Hepatocyte (in vitro differentiated cells): ENCODE measurements around the gene PHACTR2.

Experiments used
- EZH2phosphoT487 ChIP-seq: fragments of 200-600 bp; sonication (generic); IDR thresholded peaks from one replicate; pipeline ENCODE4 v1.6.1; 2018; ENCODE audit warnings: antibody characterized with exemption, mild to moderate bottlenecking, low read depth, moderate library complexity; ENCODE audit not compliant: unreplicated experiment, severe bottlenecking
- TF ChIP-seq, protein P1 (sequence below): fragments of 200-600 bp; sonication (generic); IDR thresholded peaks from 2 replicates; pipeline ENCODE4 v1.5.1; 2016; ENCODE audit warnings: antibody characterized with exemption, mild to moderate bottlenecking; ENCODE audit not compliant: poor library complexity

DNA sequence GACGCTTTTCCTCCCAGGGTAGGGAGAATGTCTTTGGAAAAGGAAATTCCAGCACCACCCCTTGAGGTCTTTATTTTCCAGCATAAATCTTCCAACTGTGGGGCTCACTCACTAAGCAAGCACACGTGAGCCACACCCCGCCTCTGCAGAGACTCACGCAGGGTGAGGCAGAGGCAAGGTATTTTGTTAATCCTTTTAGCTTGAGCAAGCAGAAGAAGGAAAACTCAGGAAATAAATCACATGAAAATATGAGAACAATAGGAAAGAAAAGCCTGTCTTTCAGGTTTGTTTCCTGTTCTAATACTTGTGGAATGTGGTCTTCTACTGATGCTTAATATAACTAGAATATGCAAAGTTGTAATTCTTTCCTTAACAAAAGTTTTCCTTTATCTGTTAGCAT, 4.1 kb upstream of the PHACTR2 start:
- TF ChIP-seq EZH2phosphoT487, result no peak
- TF ChIP-seq, protein P1, sequence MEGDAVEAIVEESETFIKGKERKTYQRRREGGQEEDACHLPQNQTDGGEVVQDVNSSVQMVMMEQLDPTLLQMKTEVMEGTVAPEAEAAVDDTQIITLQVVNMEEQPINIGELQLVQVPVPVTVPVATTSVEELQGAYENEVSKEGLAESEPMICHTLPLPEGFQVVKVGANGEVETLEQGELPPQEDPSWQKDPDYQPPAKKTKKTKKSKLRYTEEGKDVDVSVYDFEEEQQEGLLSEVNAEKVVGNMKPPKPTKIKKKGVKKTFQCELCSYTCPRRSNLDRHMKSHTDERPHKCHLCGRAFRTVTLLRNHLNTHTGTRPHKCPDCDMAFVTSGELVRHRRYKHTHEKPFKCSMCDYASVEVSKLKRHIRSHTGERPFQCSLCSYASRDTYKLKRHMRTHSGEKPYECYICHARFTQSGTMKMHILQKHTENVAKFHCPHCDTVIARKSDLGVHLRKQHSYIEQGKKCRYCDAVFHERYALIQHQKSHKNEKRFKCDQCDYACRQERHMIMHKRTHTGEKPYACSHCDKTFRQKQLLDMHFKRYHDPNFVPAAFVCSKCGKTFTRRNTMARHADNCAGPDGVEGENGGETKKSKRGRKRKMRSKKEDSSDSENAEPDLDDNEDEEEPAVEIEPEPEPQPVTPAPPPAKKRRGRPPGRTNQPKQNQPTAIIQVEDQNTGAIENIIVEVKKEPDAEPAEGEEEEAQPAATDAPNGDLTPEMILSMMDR, result no peak
